ENCODE data around the gene FRMPD1. TPM values are rescaled to one million over a fixed set of nuclear protein-coding genes. Genes with fewer than 3 reads are reported as not detected.

Gene FRMPD1
- total RNA-seq, 4 donors from 2014 or later: 0.46 to 1.7 (median 1.0) TPM

- no peak overlapping the region for H3K4me3 ChIP-seq
- H3K4me1 ChIP-seq: no peaks in the 10 kb centered on the region
- in situ Hi-C loops (cut with MboI; ENCODE audit: low sequenced_read_pairs in 4 of 4) (no loop called here), intact Hi-C loops (cut with DNase I; ENCODE audit: low total_unique reads) (no loop called here)
- TF ChIP-seq POLR2A (IDR thresholded peaks at IDR 0.05) (no peak), CTCF (IDR thresholded peaks at IDR 0.05 in 4 of 5, conservative IDR thresholded peaks at IDR 0.05 in 1 of 5) (no peak)
- no peaks in the 10 kb centered on the region for H3K36me3 ChIP-seq
- no peak for DNase-seq
- no peaks in the 10 kb centered on the region for H3K9me3 ChIP-seq
- no peak for ATAC-seq
- H3K27ac ChIP-seq: no peak overlapping the region
- H3K27me3 ChIP-seq: no peaks in the 10 kb centered on the region
Observed at GRCh38 chr9:37622462-37622861, 28.3 kb upstream of the FRMPD1 start.

DNA sequence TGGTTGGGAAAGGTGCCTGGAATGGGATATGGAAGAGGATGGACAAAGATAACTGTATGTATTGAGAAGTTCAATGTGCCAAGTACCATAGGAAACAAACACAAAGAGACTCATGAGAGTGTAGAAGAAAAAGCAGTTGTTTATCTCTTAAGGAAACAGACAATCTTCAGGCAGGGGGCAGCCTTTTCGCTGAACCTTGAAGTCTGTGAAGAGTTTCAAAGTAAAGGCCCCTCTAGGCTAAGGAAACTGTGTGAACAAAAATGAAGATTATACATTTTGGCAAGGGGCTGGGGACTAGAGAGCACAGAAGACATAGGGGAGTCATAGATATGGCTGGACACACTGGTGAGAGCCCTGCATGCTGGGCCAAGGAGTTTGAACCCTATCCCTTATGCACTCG, 27.5 kb upstream of the FRMPD1 start:
- Histone ChIP-seq H3K4me3 (no peak overlapping the region), H3K36me3 (no peaks in the 10 kb centered on the region), H3K4me1 (no peaks in the 10 kb centered on the region), H3K9me3 (no peaks in the 10 kb centered on the region), H3K27me3 (no peaks in the 10 kb centered on the region), H3K27ac (no peak overlapping the region)
- in situ Hi-C loops (cut with MboI; ENCODE audit: low sequenced_read_pairs in 4 of 4) (no loop called here), intact Hi-C loops (cut with DNase I; ENCODE audit: low total_unique reads) (no loop called here)
- DNase-seq (no peak), ATAC-seq (no peak)
- TF ChIP-seq CTCF (IDR thresholded peaks at IDR 0.05 in 4 of 5, conservative IDR thresholded peaks at IDR 0.05 in 1 of 5): no peak
- TF ChIP-seq POLR2A (IDR thresholded peaks at IDR 0.05): no peak

DNA sequence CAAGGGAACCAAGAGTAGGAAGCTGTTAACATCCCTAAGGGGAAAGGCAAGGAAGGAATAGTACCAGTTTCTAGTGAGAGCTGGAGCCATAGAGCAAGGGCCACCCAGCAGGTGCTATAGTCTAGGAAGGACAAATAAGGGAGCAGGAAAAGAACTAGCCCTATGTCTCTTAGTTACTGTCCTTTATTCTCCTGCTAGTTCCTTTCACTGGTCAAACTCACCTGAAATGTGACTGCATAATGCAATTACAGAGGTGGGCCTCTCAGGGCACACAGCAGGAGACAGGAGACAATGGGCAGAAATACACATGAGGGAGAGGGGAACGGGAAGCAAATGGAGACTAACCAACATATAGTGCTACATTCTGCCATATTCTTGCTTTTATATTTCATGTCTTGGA, 26.7 kb upstream of the FRMPD1 start:
- no peaks in the 10 kb centered on the region for H3K4me1 ChIP-seq
- H3K27ac ChIP-seq: no peak overlapping the region
- H3K27me3 ChIP-seq: no peaks in the 10 kb centered on the region
- no peak for DNase-seq
- intact Hi-C loops (cut with DNase I; ENCODE audit: low total_unique reads): no loop called here
- H3K4me3 ChIP-seq: no peak overlapping the region
- no peak for ATAC-seq
- H3K9me3 ChIP-seq: no peaks in the 10 kb centered on the region
- no peaks in the 10 kb centered on the region for H3K36me3 ChIP-seq
- in situ Hi-C loops (cut with MboI; ENCODE audit: low sequenced_read_pairs in 4 of 4): no loop called here
- TF ChIP-seq CTCF (IDR thresholded peaks at IDR 0.05 in 4 of 5, conservative IDR thresholded peaks at IDR 0.05 in 1 of 5): no peak
- TF ChIP-seq POLR2A (IDR thresholded peaks at IDR 0.05): no peak

GRCh38 chr9:37625036-37625757, 25.6 kb upstream of the FRMPD1 start:
- in situ Hi-C loops (cut with MboI; ENCODE audit: low sequenced_read_pairs in 4 of 4): no loop called here
- Histone ChIP-seq H3K9me3 (no peaks in the 10 kb centered on the region), H3K36me3 (no peaks in the 10 kb centered on the region), H3K4me3 (no peak overlapping the region), H3K4me1 (no peaks in the 10 kb centered on the region), H3K27me3 (no peaks in the 10 kb centered on the region), H3K27ac (no peak overlapping the region)
- DNase-seq (no peak), ATAC-seq (no peak)
- intact Hi-C loops (cut with DNase I; ENCODE audit: low total_unique reads): no loop called here
- TF ChIP-seq CTCF (IDR thresholded peaks at IDR 0.05 in 4 of 5, conservative IDR thresholded peaks at IDR 0.05 in 1 of 5): no peak
- TF ChIP-seq POLR2A (IDR thresholded peaks at IDR 0.05): no peak

GRCh38 chr9:37625758-37626147, 25.0 kb upstream of the FRMPD1 start:
- H3K4me3 ChIP-seq: no peak overlapping the region
- H3K4me1 ChIP-seq: no peaks in the 10 kb centered on the region
- ATAC-seq (no peak), DNase-seq (no peak)
- intact Hi-C loops (cut with DNase I; ENCODE audit: low total_unique reads) (no loop called here), in situ Hi-C loops (cut with MboI; ENCODE audit: low sequenced_read_pairs in 4 of 4) (no loop called here)
- no peaks in the 10 kb centered on the region for H3K36me3 ChIP-seq
- no peaks in the 10 kb centered on the region for H3K27me3 ChIP-seq
- H3K9me3 ChIP-seq: no peaks in the 10 kb centered on the region
- TF ChIP-seq POLR2A (IDR thresholded peaks at IDR 0.05) (no peak), CTCF (IDR thresholded peaks at IDR 0.05 in 4 of 5, conservative IDR thresholded peaks at IDR 0.05 in 1 of 5) (no peak)
- no peak overlapping the region for H3K27ac ChIP-seq

Measured in gastrocnemius medialis (tissue), 4 donors.